Measurements from ENCODE around the gene MELTF. TPM values are rescaled to one million over a fixed set of nuclear protein-coding genes. Genes with fewer than 3 reads are reported as not detected.

MELTF gene
- total RNA-seq = 10 to 100 TPM in 2 of 4 donors, 1 to 10 TPM in 2; 3.0 to 20.6 (median 10.3) TPM

- TF ChIP-seq CTCF (IDR thresholded peaks at IDR 0.05) (peak; percentile 38 to 93 (median 76)), POLR2A (IDR thresholded peaks at IDR 0.05) (no peak), POLR2AphosphoS5 (IDR thresholded peaks at IDR 0.05) (no peak), EP300 (IDR thresholded peaks at IDR 0.05; ENCODE audit: low read depth) (no peak)
- intact Hi-C loops (cut with DNase I; ENCODE audit: low total_unique reads) (no loop called here), in situ Hi-C loops (cut with MboI; ENCODE audit: low pct_ligation_motif_present in 1 of 4, low pct_unique_long_range_greater_than_20kb in 1 of 4, low sequenced_read_pairs in 3 of 4) (no loop called here)
- Histone ChIP-seq H3K27me3 (peaks cover 9% of the 10 kb centered on the region), H3K4me3 (peak within 1 kb of the TSS; percentile 18 to 67 (median 56)), H3K27ac (peak within 1 kb of the TSS; percentile 7 to 43 (median 34)), H3K9me3 (no peaks in the 10 kb centered on the region), H3K36me3 (no peaks in the 10 kb centered on the region), H3K4me1 (peaks cover 5 to 31% (median 16%) of the 10 kb centered on the region in 4 donors)
- DNase-seq = peak; percentile 72
- whole genome bisulfite sequencing, 2 donors (ENCODE audit: low coverage in 1 of 2) = 1% methylated on average over 37 of the region's 60 CpGs; no CpG with 5 or more reads in 1 of the 2 donors
Observed at GRCh38 chr3:197029511-197030167, at the start of gene MELTF. TSS of gene MELTF (minus strand) at chr3:197029817. CDS start at chr3:197029702, 115 bp downstream.

- in situ Hi-C loops (cut with MboI; ENCODE audit: low pct_ligation_motif_present in 1 of 4, low pct_unique_long_range_greater_than_20kb in 1 of 4, low sequenced_read_pairs in 3 of 4) (no loop called here), intact Hi-C loops (cut with DNase I; ENCODE audit: low total_unique reads) (no loop called here)
- Histone ChIP-seq H3K36me3 (peaks cover 0 to 29% (median 4%) of the 10 kb centered on the region in 4 donors), H3K4me3 (no peak overlapping the region), H3K27ac (no peak overlapping the region), H3K9me3 (no peaks in the 10 kb centered on the region), H3K4me1 (no peaks in the 10 kb centered on the region), H3K27me3 (no peaks in the 10 kb centered on the region)
- no peak for DNase-seq
- TF ChIP-seq CTCF (IDR thresholded peaks at IDR 0.05) = no peak
- TF ChIP-seq EP300 (IDR thresholded peaks at IDR 0.05; ENCODE audit: low read depth) = no peak
- no peak for TF ChIP-seq POLR2A (IDR thresholded peaks at IDR 0.05)
- no peak for TF ChIP-seq POLR2AphosphoS5 (IDR thresholded peaks at IDR 0.05)
- WGBS, 2 donors (ENCODE audit: low coverage in 1 of 2) = 92 to 95% methylated on average over 4 of the region's 4 CpGs
Observed at GRCh38 chr3:197076415-197076814, 46.8 kb upstream of the MELTF start.

- WGBS, 2 donors (ENCODE audit: low coverage in 1 of 2) = 94 to 95% methylated on average over 1 of the region's 1 CpG
- intact Hi-C loops (cut with DNase I; ENCODE audit: low total_unique reads) = no loop called here
- in situ Hi-C loops (cut with MboI; ENCODE audit: low pct_ligation_motif_present in 1 of 4, low pct_unique_long_range_greater_than_20kb in 1 of 4, low sequenced_read_pairs in 3 of 4) = loop anchor here in 1 of 4 donors (25.0 kb wide), 1 partner anchor 94 kb away; no protein-coding TSS in a partner anchor
- Histone ChIP-seq H3K36me3 (peaks cover 0 to 22% (median 4%) of the 10 kb centered on the region in 4 donors), H3K9me3 (no peaks in the 10 kb centered on the region), H3K4me1 (no peaks in the 10 kb centered on the region), H3K27me3 (no peaks in the 10 kb centered on the region), H3K4me3 (no peak overlapping the region), H3K27ac (no peak overlapping the region)
- no peak for DNase-seq
- TF ChIP-seq CTCF (IDR thresholded peaks at IDR 0.05) = no peak
- TF ChIP-seq POLR2A (IDR thresholded peaks at IDR 0.05) = no peak
- TF ChIP-seq EP300 (IDR thresholded peaks at IDR 0.05; ENCODE audit: low read depth) = no peak
- no peak for TF ChIP-seq POLR2AphosphoS5 (IDR thresholded peaks at IDR 0.05)
Observed at GRCh38 chr3:197068077-197068476, 38.5 kb upstream of the MELTF start.

- Histone ChIP-seq H3K4me3 (no peak overlapping the region), H3K27ac (no peak overlapping the region), H3K36me3 (peaks cover 0 to 31% (median 7%) of the 10 kb centered on the region in 4 donors), H3K9me3 (no peaks in the 10 kb centered on the region), H3K27me3 (no peaks in the 10 kb centered on the region), H3K4me1 (no peaks in the 10 kb centered on the region)
- WGBS, 2 donors (ENCODE audit: low coverage in 1 of 2) = 80 to 92% methylated on average over 1 of the region's 1 CpG
- no peak for TF ChIP-seq EP300 (IDR thresholded peaks at IDR 0.05; ENCODE audit: low read depth)
- TF ChIP-seq POLR2AphosphoS5 (IDR thresholded peaks at IDR 0.05) = peak in 1 of 3 donors; percentile 3
- TF ChIP-seq POLR2A (IDR thresholded peaks at IDR 0.05) = no peak
- in situ Hi-C loops (cut with MboI; ENCODE audit: low pct_ligation_motif_present in 1 of 4, low pct_unique_long_range_greater_than_20kb in 1 of 4, low sequenced_read_pairs in 3 of 4) = loop anchor here in 1 of 4 donors (25.0 kb wide), 1 partner anchor 98 kb away; no protein-coding TSS in a partner anchor
- no peak for DNase-seq
- intact Hi-C loops (cut with DNase I; ENCODE audit: low total_unique reads) = no loop called here
Observed at GRCh38 chr3:197064771-197065170, 35.2 kb upstream of the MELTF start.
